HepG2 (cell line): ENCODE measurements around the gene KIAA0232. TPM values are rescaled to one million over a fixed set of nuclear protein-coding genes. Genes with fewer than 3 reads are reported as not detected.

Experiments used
- CEBPG ChIP-seq: IDR thresholded peaks from 2 replicates; pipeline ENCODE4 v1.6.1; 2016
- GABPB1 ChIP-seq: IDR thresholded peaks from 2 replicates; pipeline ENCODE4 v1.6.1; 2016; ENCODE audit warnings: mild to moderate bottlenecking, missing genetic modification reagents, moderate library complexity, missing compliant biosample characterization
- HNRNPUL1 ChIP-seq: fragments of 200-400 bp; formaldehyde crosslinking; IDR thresholded peaks from 2 replicates; pipeline ENCODE4 v1.6.1; 2017; ENCODE audit warnings: low read depth, mild to moderate bottlenecking, low read length, moderate library complexity
- MLLT10 ChIP-seq: sonication (generic); formaldehyde crosslinking; IDR thresholded peaks from 2 replicates; pipeline ENCODE4 v1.4.0; 2020; ENCODE audit warnings: missing genetic modification reagents
- NFYB ChIP-seq: sonication (generic); formaldehyde crosslinking; IDR thresholded peaks from 2 replicates; pipeline ENCODE4 v1.4.0; 2020; ENCODE audit warnings: missing genetic modification reagents
- POLR2AphosphoS5 ChIP-seq: IDR thresholded peaks from 2 replicates; pipeline ENCODE4 v1.6.1; 2012; ENCODE audit warnings: low read depth, low read length
- SMC3 ChIP-seq: IDR thresholded peaks from 2 replicates; pipeline ENCODE4 v1.6.1; 2011; ENCODE audit warnings: low read length, improper control_type of control experiment
- SP2 ChIP-seq: sonication (generic); formaldehyde crosslinking; IDR thresholded peaks from 2 replicates; pipeline ENCODE4 v1.5.1; 2020; ENCODE audit warnings: mild to moderate bottlenecking, missing genetic modification reagents
- TAF15 ChIP-seq: fragments of 200-400 bp; formaldehyde crosslinking; IDR thresholded peaks from one replicate; pipeline ENCODE4 v1.6.1; 2018; ENCODE audit warnings: mild to moderate bottlenecking, low read depth, low read length; ENCODE audit not compliant: poor library complexity, severe bottlenecking
- TCF7L2 ChIP-seq: IDR thresholded peaks from 2 replicates; pipeline ENCODE4 v1.6.1; 2011; ENCODE audit warnings: mild to moderate bottlenecking, low read depth, low read length, moderate library complexity
- TOE1 ChIP-seq: sonication (generic); formaldehyde crosslinking; IDR thresholded peaks from 2 replicates; pipeline ENCODE4 v1.4.0; 2020; ENCODE audit warnings: mild to moderate bottlenecking, missing genetic modification reagents
- ZBTB38 ChIP-seq: sonication (generic); formaldehyde crosslinking; IDR thresholded peaks from 2 replicates; pipeline ENCODE4 v1.5.1; 2020; ENCODE audit warnings: mild to moderate bottlenecking, missing genetic modification reagents
- ZNF282 ChIP-seq: fragments of 450-650 bp; IDR thresholded peaks from 2 replicates; pipeline ENCODE4 v1.6.1; 2018; ENCODE audit not compliant: partially characterized antibody
- ZNF382 ChIP-seq: sonication (generic); formaldehyde crosslinking; IDR thresholded peaks from 2 replicates; pipeline ENCODE4 v1.5.0; 2020; ENCODE audit warnings: missing genetic modification reagents, mild to moderate bottlenecking, borderline replicate concordance
- ZNF652 ChIP-seq: IDR thresholded peaks from 2 replicates; pipeline ENCODE4 v1.6.1; 2016; ENCODE audit warnings: low read depth, borderline replicate concordance
- ZNF670 ChIP-seq: sonication (generic); formaldehyde crosslinking; IDR thresholded peaks from 2 replicates; pipeline ENCODE4 v1.8.0; 2022; ENCODE audit warnings: mild to moderate bottlenecking, missing genetic modification reagents, borderline replicate concordance
- ZNF749 ChIP-seq: sonication (generic); formaldehyde crosslinking; IDR thresholded peaks from 2 replicates; pipeline ENCODE4 v1.8.0; 2022; ENCODE audit warnings: mild to moderate bottlenecking, missing genetic modification reagents, moderate library complexity, borderline replicate concordance
- polyA plus RNA-seq, 8 experiments: library from polyadenylated mRNA; depleted of rRNA in 3 of 8; stranded (reverse) in 7 of 8; unstranded in 1 of 8; fragments of >200 nt; fragmentation: Illumina TruSeq in 4 of 8; extraction: Trizol in 4 of 8; gene quantifications; 2 replicates each; pipeline versions ENCODE4 v1.2.1 to v1.2.3, GENCODE V29; 2011 to 2016; ENCODE audit warnings: low read depth in 4 of 8, missing spikeins in 1 of 8, mixed read lengths in 1 of 8; ENCODE audit not compliant: insufficient read depth in 1 of 8
- total RNA-seq, 5 experiments: library from RNA; depleted of rRNA; stranded (reverse); fragments of >200 nt; fragmentation: Illumina TruSeq; extraction: Trizol; gene quantifications; 2 replicates each; pipeline ENCODE4 v1.2.3, GENCODE V29; 2016; ENCODE audit warnings: low read depth in 1 of 5
- TF ChIP-seq, protein P1 (sequence below): sonication (generic); formaldehyde crosslinking; IDR thresholded peaks from 2 replicates; pipeline ENCODE4 v1.9.0; 2021; ENCODE audit warnings: missing genetic modification reagents, borderline replicate concordance
- TF ChIP-seq, protein P2 (sequence below): sonication (generic); formaldehyde crosslinking; IDR thresholded peaks from 2 replicates; pipeline ENCODE4 v1.4.0; 2020; ENCODE audit warnings: missing genetic modification reagents
- TF ChIP-seq, protein P3 (sequence below): sonication (generic); formaldehyde crosslinking; IDR thresholded peaks from 2 replicates; pipeline ENCODE4 v1.4.0; 2020; ENCODE audit warnings: mild to moderate bottlenecking, missing genetic modification reagents

KIAA0232 gene
- total and polyA plus RNA-seq, 2 of the 13 experiments (the other 11 are each of a cell fraction or from before 2014, with no cell fraction given): 7.8 to 17.1 TPM

DNA sequence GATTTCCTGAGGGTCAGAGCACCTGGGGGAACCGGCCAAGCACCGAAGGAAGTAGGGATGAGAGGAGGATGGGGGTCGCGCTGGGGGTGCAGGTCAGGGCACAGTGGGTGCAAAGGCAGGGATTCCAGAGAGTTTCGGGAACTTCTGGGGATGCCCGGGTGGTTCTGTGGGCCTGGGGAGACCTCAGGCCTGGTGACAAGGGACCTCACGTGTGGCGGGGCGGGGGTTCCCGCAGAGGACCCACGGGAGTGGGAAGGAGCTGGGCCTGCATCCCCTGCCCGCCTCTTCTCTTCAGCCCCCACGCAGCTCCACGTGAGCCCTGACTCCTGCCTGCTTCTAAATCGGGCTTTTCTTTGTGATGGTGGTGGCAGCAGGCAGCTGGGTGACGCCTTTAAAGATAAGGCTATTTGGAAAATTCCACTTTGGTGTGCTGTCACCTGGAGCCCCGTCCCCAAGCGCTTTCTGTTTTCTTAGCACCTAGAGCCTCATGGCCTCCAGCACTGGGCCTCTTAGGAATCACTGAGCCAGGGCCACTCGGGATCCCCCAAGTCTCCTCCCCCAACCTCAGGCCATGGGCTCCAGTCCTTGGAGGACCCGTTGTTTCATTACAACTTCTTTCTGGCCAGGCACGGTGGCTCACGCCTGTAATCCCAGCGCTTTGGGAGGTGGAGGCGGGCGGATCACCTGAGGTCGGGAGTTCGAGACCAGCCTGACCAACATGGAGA is 120.0 kb downstream of the KIAA0232 start (continued):
- TF ChIP-seq POLR2AphosphoS5: no peak
- no peak for TF ChIP-seq ZNF652 (CRISPR knock-in tag)
- peak; percentile 12; the same call in 1 of the 2 replicates for TF ChIP-seq GABPB1 (CRISPR knock-in tag)
- TF ChIP-seq ZBTB38: peak; percentile 50; the same call in 1 of the 2 replicates
- TF ChIP-seq SMC3: no peak
- TF ChIP-seq CEBPG (CRISPR knock-in tag): no peak
- no peak for TF ChIP-seq SP2
- TF ChIP-seq TCF7L2: no peak
- TF ChIP-seq TOE1 (CRISPR knock-in tag): no peak
- no peak for TF ChIP-seq ZNF670
- TF ChIP-seq, protein P1, sequence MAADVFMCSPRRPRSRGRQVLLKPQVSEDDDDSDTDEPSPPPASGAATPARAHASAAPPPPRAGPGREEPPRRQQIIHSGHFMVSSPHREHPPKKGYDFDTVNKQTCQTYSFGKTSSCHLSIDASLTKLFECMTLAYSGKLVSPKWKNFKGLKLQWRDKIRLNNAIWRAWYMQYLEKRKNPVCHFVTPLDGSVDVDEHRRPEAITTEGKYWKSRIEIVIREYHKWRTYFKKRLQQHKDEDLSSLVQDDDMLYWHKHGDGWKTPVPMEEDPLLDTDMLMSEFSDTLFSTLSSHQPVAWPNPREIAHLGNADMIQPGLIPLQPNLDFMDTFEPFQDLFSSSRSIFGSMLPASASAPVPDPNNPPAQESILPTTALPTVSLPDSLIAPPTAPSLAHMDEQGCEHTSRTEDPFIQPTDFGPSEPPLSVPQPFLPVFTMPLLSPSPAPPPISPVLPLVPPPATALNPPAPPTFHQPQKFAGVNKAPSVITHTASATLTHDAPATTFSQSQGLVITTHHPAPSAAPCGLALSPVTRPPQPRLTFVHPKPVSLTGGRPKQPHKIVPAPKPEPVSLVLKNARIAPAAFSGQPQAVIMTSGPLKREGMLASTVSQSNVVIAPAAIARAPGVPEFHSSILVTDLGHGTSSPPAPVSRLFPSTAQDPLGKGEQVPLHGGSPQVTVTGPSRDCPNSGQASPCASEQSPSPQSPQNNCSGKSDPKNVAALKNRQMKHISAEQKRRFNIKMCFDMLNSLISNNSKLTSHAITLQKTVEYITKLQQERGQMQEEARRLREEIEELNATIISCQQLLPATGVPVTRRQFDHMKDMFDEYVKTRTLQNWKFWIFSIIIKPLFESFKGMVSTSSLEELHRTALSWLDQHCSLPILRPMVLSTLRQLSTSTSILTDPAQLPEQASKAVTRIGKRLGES (CRISPR knock-in tag): no peak
- no peak for TF ChIP-seq TAF15
- no peak for TF ChIP-seq NFYB (CRISPR knock-in tag)
- TF ChIP-seq, protein P2, sequence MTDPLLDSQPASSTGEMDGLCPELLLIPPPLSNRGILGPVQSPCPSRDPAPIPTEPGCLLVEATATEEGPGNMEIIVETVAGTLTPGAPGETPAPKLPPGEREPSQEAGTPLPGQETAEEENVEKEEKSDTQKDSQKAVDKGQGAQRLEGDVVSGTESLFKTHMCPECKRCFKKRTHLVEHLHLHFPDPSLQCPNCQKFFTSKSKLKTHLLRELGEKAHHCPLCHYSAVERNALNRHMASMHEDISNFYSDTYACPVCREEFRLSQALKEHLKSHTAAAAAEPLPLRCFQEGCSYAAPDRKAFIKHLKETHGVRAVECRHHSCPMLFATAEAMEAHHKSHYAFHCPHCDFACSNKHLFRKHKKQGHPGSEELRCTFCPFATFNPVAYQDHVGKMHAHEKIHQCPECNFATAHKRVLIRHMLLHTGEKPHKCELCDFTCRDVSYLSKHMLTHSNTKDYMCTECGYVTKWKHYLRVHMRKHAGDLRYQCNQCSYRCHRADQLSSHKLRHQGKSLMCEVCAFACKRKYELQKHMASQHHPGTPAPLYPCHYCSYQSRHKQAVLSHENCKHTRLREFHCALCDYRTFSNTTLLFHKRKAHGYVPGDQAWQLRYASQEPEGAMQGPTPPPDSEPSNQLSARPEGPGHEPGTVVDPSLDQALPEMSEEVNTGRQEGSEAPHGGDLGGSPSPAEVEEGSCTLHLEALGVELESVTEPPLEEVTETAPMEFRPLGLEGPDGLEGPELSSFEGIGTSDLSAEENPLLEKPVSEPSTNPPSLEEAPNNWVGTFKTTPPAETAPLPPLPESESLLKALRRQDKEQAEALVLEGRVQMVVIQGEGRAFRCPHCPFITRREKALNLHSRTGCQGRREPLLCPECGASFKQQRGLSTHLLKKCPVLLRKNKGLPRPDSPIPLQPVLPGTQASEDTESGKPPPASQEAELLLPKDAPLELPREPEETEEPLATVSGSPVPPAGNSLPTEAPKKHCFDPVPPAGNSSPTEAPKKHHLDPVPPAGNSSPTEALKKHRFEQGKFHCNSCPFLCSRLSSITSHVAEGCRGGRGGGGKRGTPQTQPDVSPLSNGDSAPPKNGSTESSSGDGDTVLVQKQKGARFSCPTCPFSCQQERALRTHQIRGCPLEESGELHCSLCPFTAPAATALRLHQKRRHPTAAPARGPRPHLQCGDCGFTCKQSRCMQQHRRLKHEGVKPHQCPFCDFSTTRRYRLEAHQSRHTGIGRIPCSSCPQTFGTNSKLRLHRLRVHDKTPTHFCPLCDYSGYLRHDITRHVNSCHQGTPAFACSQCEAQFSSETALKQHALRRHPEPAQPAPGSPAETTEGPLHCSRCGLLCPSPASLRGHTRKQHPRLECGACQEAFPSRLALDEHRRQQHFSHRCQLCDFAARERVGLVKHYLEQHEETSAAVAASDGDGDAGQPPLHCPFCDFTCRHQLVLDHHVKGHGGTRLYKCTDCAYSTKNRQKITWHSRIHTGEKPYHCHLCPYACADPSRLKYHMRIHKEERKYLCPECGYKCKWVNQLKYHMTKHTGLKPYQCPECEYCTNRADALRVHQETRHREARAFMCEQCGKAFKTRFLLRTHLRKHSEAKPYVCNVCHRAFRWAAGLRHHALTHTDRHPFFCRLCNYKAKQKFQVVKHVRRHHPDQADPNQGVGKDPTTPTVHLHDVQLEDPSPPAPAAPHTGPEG (CRISPR knock-in tag): no peak
- TF ChIP-seq, protein P3, sequence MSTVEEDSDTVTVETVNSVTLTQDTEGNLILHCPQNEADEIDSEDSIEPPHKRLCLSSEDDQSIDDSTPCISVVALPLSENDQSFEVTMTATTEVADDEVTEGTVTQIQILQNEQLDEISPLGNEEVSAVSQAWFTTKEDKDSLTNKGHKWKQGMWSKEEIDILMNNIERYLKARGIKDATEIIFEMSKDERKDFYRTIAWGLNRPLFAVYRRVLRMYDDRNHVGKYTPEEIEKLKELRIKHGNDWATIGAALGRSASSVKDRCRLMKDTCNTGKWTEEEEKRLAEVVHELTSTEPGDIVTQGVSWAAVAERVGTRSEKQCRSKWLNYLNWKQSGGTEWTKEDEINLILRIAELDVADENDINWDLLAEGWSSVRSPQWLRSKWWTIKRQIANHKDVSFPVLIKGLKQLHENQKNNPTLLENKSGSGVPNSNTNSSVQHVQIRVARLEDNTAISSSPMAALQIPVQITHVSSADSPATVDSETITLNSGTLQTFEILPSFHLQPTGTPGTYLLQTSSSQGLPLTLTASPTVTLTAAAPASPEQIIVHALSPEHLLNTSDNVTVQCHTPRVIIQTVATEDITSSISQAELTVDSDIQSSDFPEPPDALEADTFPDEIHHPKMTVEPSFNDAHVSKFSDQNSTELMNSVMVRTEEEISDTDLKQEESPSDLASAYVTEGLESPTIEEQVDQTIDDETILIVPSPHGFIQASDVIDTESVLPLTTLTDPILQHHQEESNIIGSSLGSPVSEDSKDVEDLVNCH: no peak
- TF ChIP-seq MLLT10 (CRISPR knock-in tag): no peak
- TF ChIP-seq ZNF382 (CRISPR knock-in tag): no peak
- TF ChIP-seq ZNF282: no peak
- TF ChIP-seq ZNF749: no peak
- TF ChIP-seq HNRNPUL1: no peak
